ENCODE data around the gene CNPPD1.

CNPPD1 gene

DNA sequence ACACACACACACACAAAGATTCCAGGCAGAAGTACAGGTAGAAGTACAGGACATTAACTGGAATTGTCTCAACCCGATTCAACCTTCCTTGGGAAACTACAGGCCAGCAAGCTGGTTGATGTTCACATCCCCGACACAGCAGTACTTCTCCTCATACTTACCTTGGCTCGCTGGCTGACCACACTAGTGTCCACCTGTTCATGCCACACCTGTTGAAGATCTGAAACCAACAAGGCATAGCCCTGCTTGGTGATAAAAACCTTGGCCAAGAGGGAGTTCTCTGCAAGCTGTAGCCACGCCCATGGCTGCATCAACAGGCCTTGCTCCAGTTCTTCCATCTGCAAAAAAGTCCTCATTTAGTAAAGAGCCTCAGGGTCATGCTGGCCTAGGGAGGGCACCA lies 18.7 kb downstream of the CNPPD1 start:
- no peak for DNase-seq

DNA sequence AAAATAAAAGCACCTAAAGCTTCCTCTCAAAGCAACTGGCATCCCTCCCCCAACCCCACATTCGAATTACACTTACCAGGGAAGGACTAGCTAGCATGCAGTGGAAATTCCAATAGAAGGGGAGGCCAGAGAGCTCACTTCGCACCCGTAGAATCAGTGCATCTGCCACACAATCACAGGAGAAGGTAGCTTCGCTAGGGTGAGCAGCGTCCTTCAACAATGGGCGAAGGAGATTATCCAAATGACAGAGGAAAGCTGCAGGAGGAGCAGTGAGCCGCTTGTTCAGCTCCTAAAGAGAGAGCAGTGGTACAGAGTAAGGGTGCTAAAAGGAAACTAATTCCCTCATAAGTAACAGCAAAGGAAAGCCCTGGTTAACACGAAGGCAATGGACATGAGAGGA lies 19.3 kb downstream of the CNPPD1 start:
- no peak for DNase-seq

DNA sequence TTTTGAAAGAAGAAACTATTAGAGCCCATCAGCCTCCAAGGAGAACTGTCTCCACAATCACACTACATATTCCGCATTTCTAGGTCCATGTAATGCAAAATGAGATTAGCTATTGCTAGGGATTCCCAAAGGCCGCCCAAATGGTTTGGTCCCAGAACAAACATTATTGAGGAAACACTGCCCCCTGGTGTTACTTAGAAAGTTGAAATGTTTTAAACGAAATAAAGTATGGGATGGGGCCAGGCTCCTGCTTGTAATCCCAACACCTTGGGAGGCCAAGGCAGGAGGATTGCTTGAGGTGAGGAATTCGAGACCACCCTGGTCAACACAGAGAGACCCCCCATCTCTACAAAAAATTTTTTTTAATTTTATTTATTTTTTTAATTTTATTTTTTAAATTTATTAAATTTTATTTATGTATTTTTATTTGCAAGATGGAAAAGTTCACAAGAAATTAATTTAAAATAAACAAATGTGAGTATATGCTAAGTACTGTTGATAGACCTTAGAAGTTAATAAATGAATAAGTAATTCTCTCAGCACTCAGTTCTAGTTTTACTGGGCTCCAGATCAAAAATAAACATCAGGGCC lies 21.6 kb downstream of the CNPPD1 start:
- DNase-seq = peak; percentile 70

- DNase-seq = peak; percentile 74
Measured at GRCh38 chr2:219149667-219150066, 27.1 kb downstream of the CNPPD1 start.

DNA sequence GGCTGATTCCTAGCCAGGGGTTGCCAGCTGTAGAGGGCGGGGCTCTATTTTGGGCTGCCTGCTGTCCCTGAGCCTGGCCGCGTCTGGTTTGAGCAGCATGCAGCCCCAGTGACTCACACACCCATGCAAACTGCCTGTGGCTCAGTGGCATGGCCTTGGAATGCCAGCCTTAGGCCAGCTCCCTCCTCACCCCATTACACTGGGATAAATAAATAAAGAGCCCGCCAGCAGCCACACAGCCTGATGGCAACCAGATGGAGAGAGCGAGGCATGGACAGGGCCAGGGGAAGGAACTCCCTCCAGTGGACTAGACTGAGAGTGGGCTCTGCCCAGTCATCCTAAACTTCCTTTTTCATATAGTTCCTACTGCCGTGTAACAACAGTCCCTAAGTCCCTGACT lies 34.4 kb downstream of the CNPPD1 start:
- DNase-seq = no peak

DNA sequence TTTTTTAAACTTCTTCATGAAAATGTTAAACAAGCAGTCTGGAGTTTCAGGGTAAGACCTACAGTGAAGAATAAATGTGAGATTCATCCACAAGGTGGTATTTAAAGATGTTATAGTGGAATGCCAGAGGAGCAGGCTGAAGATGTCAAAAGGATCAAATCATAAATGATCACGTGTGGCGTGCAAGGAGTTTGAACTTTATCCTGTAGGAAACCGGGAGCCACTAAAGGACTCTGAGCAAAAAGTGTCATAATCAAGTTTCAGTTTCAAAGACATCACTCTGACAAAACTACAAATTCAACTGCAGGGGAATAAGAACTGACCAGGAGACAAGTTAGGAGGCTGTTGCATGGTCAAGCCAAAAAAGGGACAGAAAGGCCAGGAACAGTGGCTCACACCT lies 36.0 kb downstream of the CNPPD1 start:
- no peak for DNase-seq

GRCh38 chr2:219133976-219134375 lies 42.7 kb downstream of the CNPPD1 start:
- DNase-seq = no peak

DNA sequence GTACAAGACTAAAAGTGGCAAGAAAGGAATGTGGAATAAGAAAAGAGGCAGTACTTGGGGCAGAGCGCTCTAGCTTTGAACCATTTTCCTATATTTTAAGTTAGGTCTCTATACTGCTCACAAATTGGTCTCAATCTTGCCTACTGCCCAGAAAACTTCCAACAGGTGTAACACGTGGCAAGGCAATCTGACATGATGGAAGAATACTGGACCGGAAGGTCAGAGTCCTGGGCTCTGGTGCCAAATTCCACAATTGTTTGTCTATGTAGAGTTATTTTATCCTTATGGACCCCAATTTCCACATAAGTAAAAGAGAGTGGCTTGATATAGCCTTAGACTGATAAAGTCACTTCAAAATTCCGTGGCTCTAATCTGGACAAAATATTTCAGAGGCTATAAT lies 45.0 kb downstream of the CNPPD1 start:
- DNase-seq = no peak

DNA sequence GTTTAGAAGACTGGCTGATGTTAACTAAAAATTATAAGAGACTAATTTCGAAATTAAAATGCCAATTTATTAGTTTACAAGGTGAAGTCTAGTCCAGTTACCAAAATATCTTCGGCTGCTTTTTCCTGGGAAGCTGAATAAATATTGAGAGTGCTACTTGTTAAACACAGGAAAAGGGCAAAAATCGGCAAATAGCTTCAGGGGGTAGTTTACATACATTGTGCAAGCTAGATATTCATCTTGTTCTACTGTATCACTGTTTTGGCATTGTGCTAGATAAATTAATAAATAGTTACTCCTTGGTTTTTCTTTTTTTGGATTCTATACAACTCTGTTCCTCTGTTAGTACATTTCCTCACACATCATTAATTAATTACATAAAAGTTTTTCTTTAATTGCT lies 45.4 kb downstream of the CNPPD1 start:
- DNase-seq = no peak

DNA sequence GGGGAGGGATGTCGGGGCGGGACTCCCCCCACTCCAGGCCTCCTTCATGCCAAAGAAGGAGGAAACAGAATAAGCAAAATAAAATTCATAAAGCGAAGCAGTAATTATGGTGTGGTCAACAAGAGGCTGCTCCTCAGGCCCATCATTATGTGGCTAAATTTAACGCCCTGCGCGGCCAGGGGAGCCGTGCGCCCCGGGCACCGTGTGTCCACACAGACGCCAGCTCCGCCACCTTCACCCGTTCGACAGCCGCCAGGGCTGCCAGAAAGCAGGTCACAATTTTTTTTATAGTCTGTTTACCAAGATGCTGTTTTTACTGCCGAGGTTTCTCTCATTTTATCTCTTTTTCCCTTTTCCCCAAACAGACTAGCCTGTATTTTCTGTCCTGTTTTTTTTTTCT lies 47.1 kb downstream of the CNPPD1 start:
- no peak for DNase-seq

DNA sequence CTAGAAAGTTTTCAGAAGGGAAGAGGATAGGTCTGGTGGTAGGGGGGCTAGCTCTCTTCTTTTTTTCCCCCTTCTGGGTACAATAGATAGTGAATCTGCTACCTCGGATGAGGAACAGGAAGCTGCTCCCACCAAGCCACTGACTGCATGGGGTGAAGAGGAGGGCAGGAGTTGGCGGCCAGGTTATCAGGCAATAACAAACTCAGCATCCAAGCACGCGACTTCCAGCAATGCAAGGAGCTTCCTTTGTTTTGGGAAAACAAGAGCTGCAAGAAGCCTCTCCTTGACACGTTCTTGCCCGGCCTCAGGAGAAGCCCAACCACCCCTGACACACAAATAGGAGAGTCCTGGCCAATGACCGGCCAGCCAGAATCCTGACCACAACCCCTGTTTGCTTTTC lies 48.3 kb downstream of the CNPPD1 start:
- no peak for DNase-seq

- DNase-seq = no peak
Measured at GRCh38 chr2:219127037-219127635, 49.6 kb downstream of the CNPPD1 start.

DNA sequence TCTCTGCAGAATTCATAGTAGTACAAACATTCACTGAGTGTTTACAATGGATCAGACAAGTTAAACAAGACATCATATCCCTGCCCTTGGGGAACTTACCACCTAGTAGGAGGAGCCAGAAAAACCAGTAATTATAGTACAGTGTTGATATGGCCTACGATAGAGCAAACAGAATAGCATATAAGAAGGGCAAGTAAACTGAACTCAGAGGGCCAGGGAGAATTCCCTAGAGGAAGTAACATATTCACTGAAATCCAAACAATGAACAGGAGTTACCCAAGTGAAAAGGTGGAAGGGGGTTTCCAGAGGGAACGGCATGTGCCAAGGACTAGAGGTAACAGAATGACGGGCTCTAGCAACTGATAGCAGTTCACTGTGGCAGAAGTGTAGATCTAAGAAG lies 50.2 kb downstream of the CNPPD1 start:
- DNase-seq = no peak

GRCh38 chr2:219125886-219126270 lies 50.8 kb downstream of the CNPPD1 start:
- no peak for DNase-seq

- DNase-seq = no peak
Measured at GRCh38 chr2:219125225-219125885, 51.4 kb downstream of the CNPPD1 start.

DNA sequence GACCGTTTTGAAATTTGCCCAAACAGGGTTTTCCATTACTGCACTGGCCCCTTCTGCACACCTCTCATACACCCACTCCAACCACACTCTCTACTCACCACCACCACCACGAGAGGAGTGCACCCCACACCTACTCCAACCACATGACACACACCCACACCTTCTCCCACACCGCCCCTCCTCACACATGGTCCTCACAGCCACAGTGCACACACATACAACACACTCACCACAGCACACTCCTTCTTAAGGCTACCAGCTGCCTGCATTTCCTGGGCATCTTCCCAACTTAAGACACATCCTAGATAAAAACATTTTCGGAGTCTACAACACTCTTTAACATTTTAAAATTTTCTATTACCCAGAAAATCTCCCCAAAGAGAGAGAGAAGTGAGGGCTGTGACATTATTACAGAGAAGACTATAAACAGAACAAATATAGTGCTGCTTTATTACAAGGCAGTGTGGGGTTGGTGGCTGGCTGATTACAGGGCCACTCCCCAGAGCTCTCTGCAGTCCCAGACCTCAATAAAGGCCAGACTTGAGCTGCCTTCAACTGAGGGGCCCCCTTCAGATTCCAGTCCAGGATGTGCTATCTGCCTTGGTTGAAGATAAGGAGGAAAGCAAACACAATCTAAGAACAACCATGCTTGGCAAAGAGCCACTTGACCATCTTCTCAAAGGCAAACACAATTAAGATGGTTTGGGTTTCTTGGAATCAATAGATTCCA lies 52.2 kb downstream of the CNPPD1 start:
- DNase-seq = no peak

DNA sequence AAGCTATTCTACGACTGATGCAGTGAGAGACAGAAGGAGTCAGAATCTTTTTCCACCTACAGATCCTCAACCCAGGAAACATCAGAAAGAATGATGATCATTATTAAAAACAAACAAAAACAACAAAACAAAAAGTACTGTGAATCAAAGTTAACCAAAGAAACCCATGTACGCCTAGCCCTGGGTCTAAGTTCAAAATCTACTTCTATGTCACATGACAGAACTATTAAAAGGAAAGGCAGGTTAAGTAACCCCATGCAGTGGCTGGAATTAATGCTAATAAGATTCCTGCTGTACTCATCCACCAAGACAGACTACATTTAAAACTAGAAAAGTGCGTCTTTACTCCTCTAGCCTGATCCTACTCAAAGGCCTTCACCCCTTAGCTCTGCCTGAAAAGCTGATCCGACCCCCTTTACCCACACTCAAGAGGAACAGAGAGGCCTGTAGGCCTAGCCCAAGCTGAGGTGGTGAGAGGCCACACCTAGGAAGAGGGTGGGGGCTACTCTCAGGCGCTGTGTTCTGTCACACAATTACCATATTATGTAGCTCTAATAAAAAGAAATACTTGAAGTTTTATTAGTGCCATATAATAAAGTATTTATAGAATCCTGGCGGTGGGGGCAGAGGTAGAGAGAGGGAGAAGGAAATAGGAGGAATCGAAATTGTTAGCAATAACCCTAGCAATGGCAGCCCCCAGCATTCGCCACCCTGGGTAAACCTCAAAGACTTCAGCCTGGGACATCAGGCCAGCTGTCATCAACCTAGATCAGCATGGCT lies 53.2 kb downstream of the CNPPD1 start:
- no peak for DNase-seq

DNA sequence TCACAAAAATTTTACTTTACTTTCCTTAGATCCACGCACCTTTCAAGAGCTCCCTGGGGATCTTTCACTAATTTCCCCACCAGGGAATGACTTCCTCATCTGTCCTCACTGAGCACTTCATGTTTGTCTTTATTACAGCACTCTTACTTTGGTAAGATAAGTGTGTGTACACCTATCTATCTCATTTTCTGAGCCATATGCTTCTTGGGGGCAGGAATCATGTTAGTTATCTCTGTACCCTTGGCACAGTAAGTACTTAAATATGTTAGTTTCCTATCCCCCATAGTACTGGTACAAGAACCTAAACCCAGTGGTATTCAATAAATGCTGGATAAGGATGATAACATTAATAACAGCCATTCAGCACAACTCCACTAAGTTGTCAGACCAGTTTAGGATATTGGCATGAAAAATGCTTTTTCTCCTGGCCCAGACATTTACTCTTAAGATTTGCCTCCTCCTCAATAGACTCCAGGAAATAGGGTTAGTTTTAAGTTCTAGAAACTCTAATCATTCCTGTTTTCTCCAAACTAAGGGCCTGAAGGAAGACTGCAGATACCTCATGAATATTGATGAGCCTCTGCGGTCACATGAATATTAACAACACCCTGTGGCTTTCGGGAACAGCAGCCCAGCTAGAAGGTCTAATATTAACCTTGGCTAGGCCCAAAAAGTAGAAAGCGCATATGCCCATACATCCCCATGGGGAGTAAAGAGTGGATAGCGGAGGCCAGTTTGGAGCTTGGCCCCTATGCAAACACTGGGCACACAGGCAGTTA lies 54.3 kb downstream of the CNPPD1 start:
- DNase-seq = no peak

Measured in NCI-H2029 (cell line).